ENCODE data around the gene GDNF.
"Not testable (repeated sequence)": the region's sequence is repeated elsewhere in the genome, so short reads cannot be mapped to it uniquely, and the experiment has no call there.

Gene GDNF

DNA sequence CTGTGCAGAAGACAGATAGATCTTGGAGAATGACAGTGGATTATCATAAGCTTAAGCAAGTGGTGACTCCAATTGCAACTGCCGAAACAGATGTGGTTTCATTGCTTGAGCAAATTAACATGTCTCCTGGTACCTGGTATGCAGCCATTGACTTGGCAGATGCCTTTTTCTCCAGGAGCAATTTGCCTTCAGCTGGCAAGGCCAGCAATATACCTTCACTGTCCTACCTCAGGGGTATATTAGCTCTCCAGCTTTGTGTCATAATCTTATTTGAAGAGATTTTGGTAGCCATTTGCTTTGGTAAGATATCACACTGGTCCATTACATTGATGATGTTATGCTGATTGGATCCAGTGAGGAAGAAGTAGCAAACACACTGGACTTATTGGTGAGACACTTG lies 43.4 kb downstream of the GDNF start:
- peaks cover 0 to 21% of the 10 kb centered on the region in 2 donors for H3K9me3 ChIP-seq (ENCODE audit: control insufficient read depth in 1 of 2, low read length in 2 of 2)
- H3K36me3 ChIP-seq (ENCODE audit: control insufficient read depth in 1 of 2, insufficient read depth in 2 of 2, low read length in 2 of 2); H3K27me3 ChIP-seq (ENCODE audit: low read depth, low read length); H3K4me1 ChIP-seq (ENCODE audit: control insufficient read depth in 1 of 2, insufficient read depth in 2 of 2, low read length in 2 of 2); H3K27ac ChIP-seq (ENCODE audit: low read length); H3K4me3 ChIP-seq (ENCODE audit: low read depth in 1 of 2, low read length in 2 of 2): not testable (repeated sequence)

DNA sequence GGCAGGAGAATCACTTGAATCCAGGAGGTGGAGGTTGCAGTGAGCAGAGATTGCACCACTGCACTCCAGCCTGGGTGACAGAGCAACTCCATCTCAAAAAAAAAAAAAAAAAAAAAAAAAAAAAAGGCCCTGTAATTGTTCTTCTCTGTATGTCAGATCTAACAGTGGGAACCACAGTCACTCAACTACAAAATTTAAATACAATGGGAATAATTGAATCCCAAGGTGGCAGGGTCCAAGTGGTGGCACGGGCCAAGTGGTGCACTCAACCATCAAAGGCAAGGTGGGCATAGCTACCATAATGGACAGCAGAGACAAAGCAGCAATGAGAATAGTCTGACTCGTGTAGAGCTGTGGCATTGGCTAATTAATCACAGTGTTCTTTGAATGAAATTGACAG lies 44.5 kb downstream of the GDNF start:
- H3K4me3 ChIP-seq (ENCODE audit: low read depth in 1 of 2, low read length in 2 of 2); H3K27me3 ChIP-seq (ENCODE audit: low read depth, low read length); H3K36me3 ChIP-seq (ENCODE audit: control insufficient read depth in 1 of 2, insufficient read depth in 2 of 2, low read length in 2 of 2); H3K27ac ChIP-seq (ENCODE audit: low read length); H3K4me1 ChIP-seq (ENCODE audit: control insufficient read depth in 1 of 2, insufficient read depth in 2 of 2, low read length in 2 of 2): not testable (repeated sequence)
- H3K9me3 ChIP-seq (ENCODE audit: control insufficient read depth in 1 of 2, low read length in 2 of 2) = peaks cover 0 to 21% of the 10 kb centered on the region in 2 donors

DNA sequence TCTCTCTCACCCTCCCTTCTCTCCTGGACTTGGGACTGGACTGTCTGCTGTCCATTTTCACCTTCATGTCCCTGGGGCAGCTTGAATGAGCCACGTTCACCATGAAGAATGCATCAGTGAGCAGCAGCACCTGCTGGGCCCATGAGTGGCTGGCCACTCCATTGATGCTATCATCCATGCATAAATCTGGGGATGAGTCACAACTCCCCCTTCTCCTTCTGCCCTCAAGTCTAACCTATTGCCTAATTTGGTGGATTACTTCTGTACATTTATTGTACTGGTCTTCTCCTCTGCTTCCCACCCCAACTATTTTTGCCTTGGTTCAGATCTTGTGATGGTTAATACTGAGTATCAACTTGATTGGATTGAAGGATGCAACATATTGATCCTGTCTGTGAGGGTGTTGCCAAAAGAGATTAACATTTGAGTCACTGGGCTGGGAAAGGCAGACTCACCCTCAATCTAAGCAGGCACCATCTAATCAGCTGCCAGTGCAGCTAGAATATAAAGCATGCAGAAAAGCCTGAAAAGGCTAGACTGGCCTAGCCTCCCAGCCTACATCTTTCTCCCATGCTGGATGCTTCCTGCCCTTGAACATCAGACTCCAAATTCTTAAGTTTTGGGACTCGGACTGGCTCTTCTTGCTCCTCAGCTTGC lies 46.7 kb downstream of the GDNF start:
- peaks cover 0 to 21% of the 10 kb centered on the region in 2 donors for H3K9me3 ChIP-seq (ENCODE audit: control insufficient read depth in 1 of 2, low read length in 2 of 2)
- H3K4me1 ChIP-seq (ENCODE audit: control insufficient read depth in 1 of 2, insufficient read depth in 2 of 2, low read length in 2 of 2) = no peaks in the 10 kb centered on the region
- H3K27me3 ChIP-seq (ENCODE audit: low read depth, low read length) = no peaks in the 10 kb centered on the region
- H3K4me3 ChIP-seq (ENCODE audit: low read depth in 1 of 2, low read length in 2 of 2) = no peak overlapping the region
- no peak overlapping the region for H3K27ac ChIP-seq (ENCODE audit: low read length)
- H3K36me3 ChIP-seq (ENCODE audit: control insufficient read depth in 1 of 2, insufficient read depth in 2 of 2, low read length in 2 of 2) = no peaks in the 10 kb centered on the region

DNA sequence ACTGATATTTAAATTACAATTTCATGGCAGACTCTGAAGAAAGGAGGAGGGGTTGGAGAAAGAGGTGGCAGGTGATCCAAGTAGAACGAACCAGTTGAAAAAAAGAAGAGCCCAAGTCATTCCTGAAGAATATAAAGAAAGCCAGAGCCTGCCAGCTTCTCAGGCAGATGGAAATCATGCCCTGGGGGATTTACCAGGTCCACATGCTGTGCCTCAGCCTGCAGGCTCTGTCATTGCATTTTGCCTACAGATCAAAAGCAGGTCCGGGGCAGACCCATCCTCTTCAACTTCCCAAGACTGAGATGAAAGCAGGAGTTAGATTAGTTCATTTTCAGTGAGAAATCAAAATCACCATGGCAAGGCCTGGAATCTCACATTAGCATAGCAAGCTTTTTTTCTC lies 48.5 kb downstream of the GDNF start:
- H3K27ac ChIP-seq (ENCODE audit: low read length) = no peak overlapping the region
- H3K4me1 ChIP-seq (ENCODE audit: control insufficient read depth in 1 of 2, insufficient read depth in 2 of 2, low read length in 2 of 2) = no peaks in the 10 kb centered on the region
- H3K27me3 ChIP-seq (ENCODE audit: low read depth, low read length) = no peaks in the 10 kb centered on the region
- peaks cover 0 to 19% of the 10 kb centered on the region in 2 donors for H3K9me3 ChIP-seq (ENCODE audit: control insufficient read depth in 1 of 2, low read length in 2 of 2)
- no peaks in the 10 kb centered on the region for H3K36me3 ChIP-seq (ENCODE audit: control insufficient read depth in 1 of 2, insufficient read depth in 2 of 2, low read length in 2 of 2)
- no peak overlapping the region for H3K4me3 ChIP-seq (ENCODE audit: low read depth in 1 of 2, low read length in 2 of 2)

DNA sequence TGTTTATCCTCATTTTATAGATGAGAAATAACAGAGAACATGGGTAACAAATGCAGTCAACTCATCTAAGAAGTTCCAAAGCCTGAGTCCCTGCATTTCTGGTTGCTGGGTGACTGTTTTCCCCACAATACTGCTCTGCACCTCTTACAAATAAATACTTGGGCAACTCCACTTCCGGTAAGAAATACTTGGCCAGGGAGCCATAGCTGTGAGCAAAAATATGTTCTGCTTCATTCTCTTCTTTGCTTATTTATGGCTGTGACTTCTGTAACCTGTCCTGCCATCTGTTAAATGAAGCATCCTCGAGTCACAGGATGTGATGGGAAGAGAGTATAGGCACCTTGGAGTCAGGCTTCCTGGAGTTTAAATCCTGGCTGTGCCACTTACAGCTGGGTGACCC lies 49.9 kb downstream of the GDNF start:
- Histone ChIP-seq H3K4me1 (ENCODE audit: control insufficient read depth in 1 of 2, insufficient read depth in 2 of 2, low read length in 2 of 2) (no peaks in the 10 kb centered on the region), H3K9me3 (ENCODE audit: control insufficient read depth in 1 of 2, low read length in 2 of 2) (peaks cover 0 to 11% of the 10 kb centered on the region in 2 donors), H3K27ac (ENCODE audit: low read length) (no peak overlapping the region), H3K36me3 (ENCODE audit: control insufficient read depth in 1 of 2, insufficient read depth in 2 of 2, low read length in 2 of 2) (no peaks in the 10 kb centered on the region), H3K27me3 (ENCODE audit: low read depth, low read length) (no peaks in the 10 kb centered on the region), H3K4me3 (ENCODE audit: low read depth in 1 of 2, low read length in 2 of 2) (no peak overlapping the region)

DNA sequence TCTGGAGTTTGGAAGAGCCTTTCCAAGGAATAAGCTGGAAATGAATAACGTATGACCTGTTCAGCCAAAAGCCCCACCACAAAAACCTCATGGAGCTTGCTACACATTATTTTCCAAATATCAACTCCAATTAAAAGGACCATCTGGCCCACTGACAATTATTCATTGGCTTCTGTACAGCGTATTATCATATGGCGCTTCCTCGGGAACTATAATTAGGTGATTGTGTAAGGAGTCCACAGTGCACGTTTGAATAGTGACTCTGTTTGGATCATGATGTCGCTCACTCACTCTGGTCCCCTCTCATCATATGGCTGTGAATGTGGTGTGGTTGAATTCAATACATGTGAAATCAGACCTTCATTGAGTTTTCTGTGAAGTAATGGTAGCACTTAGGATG lies 52.1 kb downstream of the GDNF start:
- Histone ChIP-seq H3K36me3 (ENCODE audit: control insufficient read depth in 1 of 2, insufficient read depth in 2 of 2, low read length in 2 of 2) (no peaks in the 10 kb centered on the region), H3K27ac (ENCODE audit: low read length) (no peak overlapping the region), H3K27me3 (ENCODE audit: low read depth, low read length) (no peaks in the 10 kb centered on the region), H3K9me3 (ENCODE audit: control insufficient read depth in 1 of 2, low read length in 2 of 2) (no peaks in the 10 kb centered on the region), H3K4me1 (ENCODE audit: control insufficient read depth in 1 of 2, insufficient read depth in 2 of 2, low read length in 2 of 2) (no peaks in the 10 kb centered on the region), H3K4me3 (ENCODE audit: low read depth in 1 of 2, low read length in 2 of 2) (no peak overlapping the region)

DNA sequence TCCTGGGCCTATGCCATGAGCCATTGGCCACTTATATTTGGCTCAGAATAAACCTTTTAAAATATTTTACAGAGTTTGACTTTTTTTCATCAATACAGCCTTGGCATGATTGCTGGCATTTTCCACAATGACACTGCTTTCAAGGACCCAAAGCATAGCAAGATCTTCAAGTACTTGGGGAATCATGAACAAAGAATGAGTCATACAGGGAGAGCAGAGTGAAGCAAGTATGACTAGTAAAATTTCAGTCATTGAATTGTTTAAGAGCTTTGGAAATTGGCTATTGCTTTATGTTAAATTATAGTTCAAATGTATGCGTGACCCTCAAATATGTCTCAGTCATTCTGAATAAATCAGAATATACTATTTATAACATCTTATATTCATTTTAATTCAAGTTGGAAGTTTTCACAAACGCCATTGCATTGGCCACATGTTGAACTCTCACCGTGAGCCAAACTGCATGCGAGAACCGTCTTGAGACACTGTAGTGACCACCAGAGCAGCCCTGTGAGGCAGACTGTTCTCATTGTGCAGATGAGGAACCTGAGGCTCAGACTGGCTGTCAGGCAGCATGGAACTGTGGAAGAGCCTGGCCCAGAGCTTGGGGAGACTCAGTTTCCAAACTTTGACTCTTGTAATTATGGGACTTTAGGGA lies 52.9 kb downstream of the GDNF start:
- Histone ChIP-seq H3K27me3 (ENCODE audit: low read depth, low read length) (no peaks in the 10 kb centered on the region), H3K4me3 (ENCODE audit: low read depth in 1 of 2, low read length in 2 of 2) (no peak overlapping the region), H3K4me1 (ENCODE audit: control insufficient read depth in 1 of 2, insufficient read depth in 2 of 2, low read length in 2 of 2) (no peaks in the 10 kb centered on the region), H3K36me3 (ENCODE audit: control insufficient read depth in 1 of 2, insufficient read depth in 2 of 2, low read length in 2 of 2) (no peaks in the 10 kb centered on the region), H3K27ac (ENCODE audit: low read length) (no peak overlapping the region), H3K9me3 (ENCODE audit: control insufficient read depth in 1 of 2, low read length in 2 of 2) (no peaks in the 10 kb centered on the region)

DNA sequence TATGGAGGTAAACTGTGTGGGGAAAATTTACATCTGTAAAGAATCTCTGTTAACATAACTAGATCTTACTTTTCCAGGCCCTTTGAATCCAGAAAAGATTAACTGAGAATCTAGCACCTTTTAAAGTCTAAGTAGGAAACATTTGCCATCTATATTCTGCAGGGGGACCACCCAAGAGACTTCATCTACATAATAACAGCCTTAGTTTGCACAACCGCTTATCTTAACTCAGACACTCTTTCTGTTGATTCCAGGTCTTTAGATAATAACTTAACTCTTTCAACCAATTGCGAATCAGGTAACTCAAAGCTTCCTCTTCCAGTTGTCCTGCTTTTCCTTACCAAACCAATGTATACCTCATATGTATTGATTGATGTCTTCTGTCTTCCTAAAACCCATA lies 53.4 kb downstream of the GDNF start:
- no peak overlapping the region for H3K4me3 ChIP-seq (ENCODE audit: low read depth in 1 of 2, low read length in 2 of 2)
- no peaks in the 10 kb centered on the region for H3K36me3 ChIP-seq (ENCODE audit: control insufficient read depth in 1 of 2, insufficient read depth in 2 of 2, low read length in 2 of 2)
- H3K9me3 ChIP-seq (ENCODE audit: control insufficient read depth in 1 of 2, low read length in 2 of 2) = no peaks in the 10 kb centered on the region
- H3K27ac ChIP-seq (ENCODE audit: low read length) = no peak overlapping the region
- H3K27me3 ChIP-seq (ENCODE audit: low read depth, low read length) = no peaks in the 10 kb centered on the region
- H3K4me1 ChIP-seq (ENCODE audit: control insufficient read depth in 1 of 2, insufficient read depth in 2 of 2, low read length in 2 of 2) = no peaks in the 10 kb centered on the region

DNA sequence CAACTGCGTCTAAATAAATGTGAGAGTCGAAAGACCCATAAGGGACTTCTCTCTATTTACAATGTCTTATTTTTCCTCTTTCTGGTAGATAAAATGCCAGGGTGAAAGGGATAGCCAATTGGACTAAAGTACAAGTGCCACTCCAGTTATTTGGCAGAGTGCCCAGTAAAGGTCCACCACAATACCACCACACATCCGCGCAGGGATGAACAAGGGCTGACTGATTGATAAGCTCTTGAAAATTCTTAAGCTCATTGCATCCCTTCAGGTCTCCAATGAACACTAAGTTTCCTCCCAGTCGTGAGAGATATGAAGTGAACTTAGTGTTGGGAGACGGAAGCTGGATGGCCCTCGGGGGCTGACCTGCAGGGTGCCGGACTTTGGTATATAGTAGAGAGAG lies 58.4 kb downstream of the GDNF start:
- not testable (repeated sequence) for H3K27ac ChIP-seq (ENCODE audit: low read length); H3K36me3 ChIP-seq (ENCODE audit: control insufficient read depth in 1 of 2, insufficient read depth in 2 of 2, low read length in 2 of 2); H3K4me3 ChIP-seq (ENCODE audit: low read depth in 1 of 2, low read length in 2 of 2); H3K27me3 ChIP-seq (ENCODE audit: low read depth, low read length); H3K9me3 ChIP-seq (ENCODE audit: control insufficient read depth in 1 of 2, low read length in 2 of 2); H3K4me1 ChIP-seq (ENCODE audit: control insufficient read depth in 1 of 2, insufficient read depth in 2 of 2, low read length in 2 of 2)

DNA sequence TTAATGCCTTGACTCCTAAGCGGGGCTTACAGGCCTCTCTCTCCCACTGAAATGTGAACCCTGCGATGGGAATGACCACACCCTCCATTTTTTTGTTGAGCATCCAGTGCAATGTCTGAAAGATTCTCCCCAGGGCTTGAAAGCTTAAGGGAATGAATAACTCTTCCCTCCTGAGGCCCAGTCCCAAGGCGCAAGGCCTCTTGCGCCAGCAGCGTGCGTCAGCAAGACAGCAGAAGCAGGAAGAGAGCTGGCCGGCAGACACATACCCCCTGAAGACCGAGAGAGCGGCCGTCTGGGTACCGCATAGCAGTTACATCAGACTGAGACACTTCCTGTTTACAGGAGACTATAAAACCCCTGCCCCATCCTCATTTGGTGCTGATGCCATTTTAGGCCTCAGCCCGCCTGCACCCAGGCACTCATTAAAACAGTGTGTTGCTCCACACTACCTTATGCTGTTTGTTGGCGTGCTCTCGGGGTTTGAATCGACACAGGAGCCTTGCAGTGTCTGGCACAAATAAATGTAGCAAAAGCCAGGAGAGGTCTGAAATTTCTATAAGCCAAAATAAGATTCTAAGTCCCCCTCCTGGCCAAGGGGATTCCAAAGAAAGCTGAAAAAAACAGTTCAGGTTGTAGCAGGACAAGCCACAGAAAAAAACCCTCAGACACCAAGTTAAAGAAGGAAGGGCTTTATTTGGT lies 62.3 kb downstream of the GDNF start:
- Histone ChIP-seq H3K4me3 (ENCODE audit: low read depth in 1 of 2, low read length in 2 of 2) (no peak overlapping the region), H3K4me1 (ENCODE audit: control insufficient read depth in 1 of 2, insufficient read depth in 2 of 2, low read length in 2 of 2) (no peaks in the 10 kb centered on the region), H3K27me3 (ENCODE audit: low read depth, low read length) (no peaks in the 10 kb centered on the region), H3K9me3 (ENCODE audit: control insufficient read depth in 1 of 2, low read length in 2 of 2) (peaks cover 4 to 6% of the 10 kb centered on the region in 2 donors), H3K27ac (ENCODE audit: low read length) (no peak overlapping the region), H3K36me3 (ENCODE audit: control insufficient read depth in 1 of 2, insufficient read depth in 2 of 2, low read length in 2 of 2) (no peaks in the 10 kb centered on the region)

DNA sequence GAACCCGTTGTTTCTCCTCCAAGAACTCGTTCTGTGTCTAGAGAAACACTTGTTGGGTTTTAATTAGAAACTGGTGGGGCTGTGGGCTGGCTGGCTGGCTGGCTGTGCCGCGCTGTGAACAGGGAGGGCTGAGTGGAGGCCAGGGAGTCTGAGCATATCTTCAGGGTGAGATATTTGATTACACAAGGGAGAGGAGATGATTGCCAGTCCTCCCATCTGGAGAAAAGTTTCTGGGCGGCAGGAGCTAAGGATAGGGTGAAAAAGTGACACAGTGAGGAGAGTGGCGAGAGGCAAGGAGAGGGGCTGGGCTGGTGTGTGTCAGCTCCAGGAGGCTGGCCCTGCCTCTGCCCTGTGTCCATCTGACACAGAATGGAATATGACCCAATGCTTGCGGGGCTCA lies 63.0 kb downstream of the GDNF start:
- no peaks in the 10 kb centered on the region for H3K27me3 ChIP-seq (ENCODE audit: low read depth, low read length)
- no peak overlapping the region for H3K27ac ChIP-seq (ENCODE audit: low read length)
- H3K4me3 ChIP-seq (ENCODE audit: low read depth in 1 of 2, low read length in 2 of 2) = no peak overlapping the region
- H3K4me1 ChIP-seq (ENCODE audit: control insufficient read depth in 1 of 2, insufficient read depth in 2 of 2, low read length in 2 of 2) = no peaks in the 10 kb centered on the region
- H3K9me3 ChIP-seq (ENCODE audit: control insufficient read depth in 1 of 2, low read length in 2 of 2) = peaks cover 4 to 6% of the 10 kb centered on the region in 2 donors
- H3K36me3 ChIP-seq (ENCODE audit: control insufficient read depth in 1 of 2, insufficient read depth in 2 of 2, low read length in 2 of 2) = no peaks in the 10 kb centered on the region

All from muscle layer of duodenum (tissue), 2 donors.